22Rv1 (cell line): Measurements from ENCODE around the gene FHIT.

Source experiments
- ZFX ChIP-seq: fragments of 450-650 bp; IDR thresholded peaks from 2 replicates; pipeline ENCODE4 v1.6.1; 2017; ENCODE audit warnings: antibody characterized with exemption, borderline replicate concordance
- TF ChIP-seq, protein P1 (sequence below): fragments of 450-650 bp; IDR thresholded peaks from 2 replicates; pipeline ENCODE4 v1.5.1; 2017; ENCODE audit warnings: mild to moderate bottlenecking

DNA sequence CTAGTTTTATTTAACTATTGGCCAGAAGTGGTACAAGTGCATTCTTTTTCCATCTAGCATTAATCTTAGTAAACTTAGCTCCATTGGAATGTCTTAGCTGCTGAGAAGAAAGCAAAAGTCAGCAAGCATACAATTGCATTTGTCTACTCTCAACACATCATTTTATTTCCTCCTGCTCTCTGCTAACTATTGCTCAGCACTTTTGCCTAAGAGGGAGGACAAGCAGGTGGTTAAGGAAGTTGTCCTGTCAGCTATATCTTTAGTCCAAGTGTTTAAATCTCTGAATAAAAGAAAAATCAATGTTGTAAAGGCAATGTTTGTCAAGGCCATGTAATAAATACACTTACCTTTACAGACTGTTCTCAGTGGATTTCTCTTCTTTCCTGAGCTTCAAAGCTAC is 51.0 kb downstream of the FHIT start:
- TF ChIP-seq, protein P1, sequence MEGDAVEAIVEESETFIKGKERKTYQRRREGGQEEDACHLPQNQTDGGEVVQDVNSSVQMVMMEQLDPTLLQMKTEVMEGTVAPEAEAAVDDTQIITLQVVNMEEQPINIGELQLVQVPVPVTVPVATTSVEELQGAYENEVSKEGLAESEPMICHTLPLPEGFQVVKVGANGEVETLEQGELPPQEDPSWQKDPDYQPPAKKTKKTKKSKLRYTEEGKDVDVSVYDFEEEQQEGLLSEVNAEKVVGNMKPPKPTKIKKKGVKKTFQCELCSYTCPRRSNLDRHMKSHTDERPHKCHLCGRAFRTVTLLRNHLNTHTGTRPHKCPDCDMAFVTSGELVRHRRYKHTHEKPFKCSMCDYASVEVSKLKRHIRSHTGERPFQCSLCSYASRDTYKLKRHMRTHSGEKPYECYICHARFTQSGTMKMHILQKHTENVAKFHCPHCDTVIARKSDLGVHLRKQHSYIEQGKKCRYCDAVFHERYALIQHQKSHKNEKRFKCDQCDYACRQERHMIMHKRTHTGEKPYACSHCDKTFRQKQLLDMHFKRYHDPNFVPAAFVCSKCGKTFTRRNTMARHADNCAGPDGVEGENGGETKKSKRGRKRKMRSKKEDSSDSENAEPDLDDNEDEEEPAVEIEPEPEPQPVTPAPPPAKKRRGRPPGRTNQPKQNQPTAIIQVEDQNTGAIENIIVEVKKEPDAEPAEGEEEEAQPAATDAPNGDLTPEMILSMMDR, result no peak
- TF ChIP-seq ZFX, result no peak
